ENCODE results near the gene PRRC2B.
"Not testable (repeated sequence)": the region's sequence is repeated elsewhere in the genome, so short reads cannot be mapped to it uniquely, and the experiment has no call there.

Gene PRRC2B

GRCh38 chr9:131472085-131472484 lies 78.2 kb downstream of the PRRC2B start:
- DNase-seq (ENCODE audit: low read depth), result not testable (repeated sequence)

DNA sequence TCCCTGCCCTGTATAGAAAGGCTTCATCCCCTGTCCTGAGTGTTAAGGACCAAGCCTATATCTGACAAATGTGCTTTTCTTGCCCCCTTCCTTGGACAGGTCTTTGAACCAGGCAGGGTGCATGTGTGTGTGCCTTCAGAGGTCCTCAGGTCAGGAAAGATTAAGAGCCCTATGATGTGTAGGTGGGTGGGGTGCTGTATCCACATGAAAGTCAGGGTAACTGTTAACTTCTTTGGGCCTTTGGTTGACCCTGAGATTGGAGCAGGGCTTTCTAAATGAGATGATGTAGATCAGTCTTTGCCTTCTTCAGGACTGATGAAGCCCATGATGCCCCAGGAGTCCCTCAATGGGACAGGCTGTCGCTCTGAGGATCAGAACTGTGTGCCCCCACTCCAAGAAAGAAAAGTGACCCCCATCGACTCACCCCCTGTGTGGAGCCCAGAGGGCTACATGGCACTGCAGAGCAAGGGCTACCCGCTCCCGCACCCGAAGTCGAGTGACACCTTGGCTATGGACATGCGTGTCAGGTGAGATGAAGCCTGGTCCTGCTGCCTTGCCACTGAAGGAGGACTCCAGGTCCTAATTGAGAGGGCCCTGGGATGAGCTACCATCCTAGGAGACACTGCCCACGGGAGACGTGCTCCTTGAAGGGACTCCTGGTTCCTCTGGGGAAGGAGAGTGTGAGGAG lies 79.5 kb downstream of the PRRC2B start:
- no peak for DNase-seq (ENCODE audit: low read depth)

DNA sequence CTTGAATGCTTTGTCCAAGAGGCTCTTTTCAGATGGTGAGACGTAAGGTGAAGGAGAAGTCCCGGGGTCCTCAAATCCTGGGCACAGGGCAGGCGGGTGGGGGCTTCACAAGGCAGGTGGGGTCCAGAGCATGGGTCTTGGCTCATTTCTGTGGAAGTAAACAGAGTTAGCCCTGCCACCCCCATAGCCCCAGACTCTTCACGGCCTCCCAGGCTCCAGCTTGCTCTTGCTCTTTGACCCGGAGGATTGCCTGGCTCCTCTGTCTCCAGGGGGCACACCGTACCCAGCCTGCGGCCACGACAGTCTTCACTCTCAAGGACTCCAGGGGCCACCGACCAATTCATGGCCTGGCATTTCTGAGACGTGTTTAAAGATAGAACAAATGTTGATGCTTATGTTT lies 80.0 kb downstream of the PRRC2B start:
- DNase-seq (ENCODE audit: low read depth), result no peak

DNA sequence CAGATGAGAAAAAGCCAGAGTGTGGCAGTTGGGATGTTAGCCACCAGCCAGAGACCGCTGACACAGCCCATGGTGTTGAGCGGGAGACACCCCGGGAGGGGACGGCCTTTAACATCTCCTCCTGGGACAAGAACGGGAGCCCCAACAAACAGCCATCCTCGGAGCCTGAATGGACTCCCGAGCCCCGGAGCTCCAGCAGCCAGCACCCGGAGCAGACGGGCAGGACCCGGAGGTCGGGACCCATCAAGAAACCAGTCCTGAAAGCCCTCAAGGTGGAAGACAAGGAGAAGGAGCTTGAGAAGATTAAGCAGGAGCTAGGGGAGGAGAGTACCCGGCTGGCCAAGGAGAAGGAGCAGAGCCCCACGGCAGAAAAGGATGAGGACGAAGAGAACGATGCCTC lies 80.8 kb downstream of the PRRC2B start:
- DNase-seq (ENCODE audit: low read depth), result no peak

DNA sequence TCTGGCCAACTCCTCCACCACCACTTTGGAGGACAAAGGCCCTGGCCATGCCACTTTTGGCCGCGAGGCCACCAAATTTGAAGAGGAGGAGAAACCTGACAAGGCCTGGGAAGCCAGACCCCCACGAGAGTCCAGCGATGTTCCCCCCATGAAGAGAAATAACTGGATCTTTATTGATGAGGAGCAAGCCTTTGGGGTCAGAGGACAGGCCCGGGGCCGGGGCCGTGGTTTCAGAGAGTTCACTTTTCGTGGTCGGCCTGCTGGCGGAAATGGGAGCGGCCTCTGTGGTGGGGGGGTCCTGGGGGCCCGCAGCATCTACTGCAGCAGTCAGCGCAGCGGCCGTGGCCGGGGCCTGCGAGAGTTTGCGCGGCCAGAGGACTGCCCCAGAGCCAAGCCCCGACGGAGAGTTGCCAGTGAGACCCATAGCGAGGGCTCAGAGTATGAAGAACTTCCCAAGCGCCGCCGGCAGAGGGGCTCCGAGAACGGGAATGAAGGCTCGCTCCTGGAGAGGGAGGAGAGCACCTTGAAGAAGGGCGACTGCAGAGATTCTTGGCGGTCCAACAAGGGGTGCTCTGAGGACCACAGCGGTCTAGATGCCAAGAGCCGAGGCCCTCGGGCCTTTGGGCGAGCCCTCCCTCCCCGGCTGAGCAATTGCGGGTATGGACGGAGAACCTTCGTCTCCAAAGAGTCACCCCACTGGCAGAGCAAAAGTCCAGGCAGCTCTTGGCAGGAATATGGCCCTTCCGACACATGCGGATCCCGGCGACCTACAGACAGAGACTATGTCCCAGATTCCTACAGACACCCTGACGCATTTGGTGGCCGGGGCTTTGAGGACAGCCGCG lies 81.4 kb downstream of the PRRC2B start:
- no peak for DNase-seq (ENCODE audit: low read depth)

- no peak for DNase-seq (ENCODE audit: low read depth)
These were observed 82.3 kb downstream of the PRRC2B start for GRCh38 chr9:131475956-131476776.

GRCh38 chr9:131476777-131477345 lies 83.0 kb downstream of the PRRC2B start:
- no peak for DNase-seq (ENCODE audit: low read depth)

DNA sequence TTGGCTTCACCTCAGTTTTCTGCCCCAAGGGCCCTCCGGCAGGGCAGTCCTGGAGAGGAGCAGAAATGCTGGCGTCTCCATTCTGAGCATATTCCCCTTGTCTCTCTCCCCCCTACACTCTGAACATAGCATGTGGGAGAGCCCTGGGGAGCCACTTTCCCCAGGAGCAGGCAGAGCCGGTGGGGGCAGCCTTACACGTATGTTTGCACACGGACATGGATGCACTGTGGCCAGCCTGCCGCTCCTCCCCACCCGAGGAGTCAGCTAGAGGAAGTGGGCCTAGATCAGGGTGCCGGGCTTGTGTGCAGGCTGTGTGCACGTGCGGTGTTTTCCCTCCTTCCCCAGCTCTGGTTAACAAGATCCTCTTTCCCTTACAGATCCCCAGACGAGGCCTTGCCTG lies 83.5 kb downstream of the PRRC2B start:
- DNase-seq (ENCODE audit: low read depth), result no peak

- DNase-seq (ENCODE audit: low read depth), result no peak
These were observed 84.0 kb downstream of the PRRC2B start for GRCh38 chr9:131477816-131478419.

GRCh38 chr9:131478421-131478868 lies 84.6 kb downstream of the PRRC2B start:
- DNase-seq (ENCODE audit: low read depth), result peak; percentile 27

GRCh38 chr9:131478911-131479310 lies 85.0 kb downstream of the PRRC2B start:
- no peak for DNase-seq (ENCODE audit: low read depth)

DNA sequence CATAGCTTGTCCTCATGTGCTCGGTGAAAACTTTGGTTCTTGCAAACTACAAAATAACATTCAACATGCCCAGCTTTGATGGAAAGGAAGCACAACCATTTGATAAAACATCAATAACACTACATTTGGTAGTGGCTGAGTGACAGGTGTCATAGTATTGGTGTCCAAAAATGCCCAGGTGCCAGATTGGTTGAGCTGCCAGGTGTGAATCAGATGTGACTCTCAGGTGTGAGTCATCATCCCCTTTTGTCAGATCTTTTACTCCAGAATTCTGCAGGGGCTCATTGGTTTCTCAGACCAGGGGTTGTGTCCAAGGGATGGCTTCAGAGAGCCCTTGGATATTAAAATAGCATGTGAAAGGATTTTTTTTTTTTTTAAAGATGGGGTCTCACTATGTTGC lies 86.4 kb downstream of the PRRC2B start:
- DNase-seq (ENCODE audit: low read depth), result no peak

DNA sequence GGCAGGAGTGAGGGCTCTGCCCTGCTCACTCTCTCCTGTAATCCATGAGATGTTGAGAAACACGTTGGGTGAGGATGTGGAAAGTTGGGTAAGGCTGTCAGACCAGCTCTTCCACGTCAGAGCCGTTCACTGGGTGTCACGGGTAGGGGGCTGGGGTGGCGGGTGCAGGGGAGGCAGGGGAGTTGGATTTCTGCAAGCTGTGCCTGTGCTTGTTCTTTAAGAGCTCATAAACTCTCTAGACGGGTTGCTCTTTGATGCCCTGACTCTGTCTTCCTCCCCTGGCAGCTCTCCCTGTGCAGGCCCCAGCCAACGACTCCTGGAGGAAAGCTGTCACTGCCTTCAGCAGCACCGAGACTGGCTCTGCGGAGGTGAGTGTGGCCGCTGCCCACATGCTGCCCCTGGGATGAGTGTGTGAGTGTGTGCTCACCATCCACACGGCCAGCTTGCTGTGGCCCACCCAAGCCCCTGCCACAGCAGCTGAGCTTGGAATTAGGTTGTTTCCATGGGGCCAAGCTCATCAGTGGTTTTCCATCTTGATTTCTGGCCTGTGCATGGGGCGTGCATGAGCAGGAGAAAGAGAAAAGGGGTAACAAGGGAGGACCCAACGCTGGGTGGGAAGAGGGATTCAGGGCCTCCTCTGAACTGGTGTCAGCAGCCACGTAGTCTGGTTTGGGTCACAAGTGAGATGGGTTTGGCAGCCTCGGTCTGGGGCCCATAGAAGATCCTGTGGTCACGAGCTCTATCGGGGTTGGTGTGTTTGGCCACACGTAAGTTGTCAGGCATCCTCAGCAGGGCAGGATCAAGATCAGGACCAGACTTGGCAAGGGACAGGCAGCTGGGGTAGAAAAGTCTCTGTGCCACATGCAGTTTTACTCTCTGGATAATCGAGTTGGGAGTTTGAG lies 87.8 kb downstream of the PRRC2B start:
- no peak for DNase-seq (ENCODE audit: low read depth)

- no peak for DNase-seq (ENCODE audit: low read depth)
These were observed 88.6 kb downstream of the PRRC2B start for GRCh38 chr9:131482343-131483006.

DNA sequence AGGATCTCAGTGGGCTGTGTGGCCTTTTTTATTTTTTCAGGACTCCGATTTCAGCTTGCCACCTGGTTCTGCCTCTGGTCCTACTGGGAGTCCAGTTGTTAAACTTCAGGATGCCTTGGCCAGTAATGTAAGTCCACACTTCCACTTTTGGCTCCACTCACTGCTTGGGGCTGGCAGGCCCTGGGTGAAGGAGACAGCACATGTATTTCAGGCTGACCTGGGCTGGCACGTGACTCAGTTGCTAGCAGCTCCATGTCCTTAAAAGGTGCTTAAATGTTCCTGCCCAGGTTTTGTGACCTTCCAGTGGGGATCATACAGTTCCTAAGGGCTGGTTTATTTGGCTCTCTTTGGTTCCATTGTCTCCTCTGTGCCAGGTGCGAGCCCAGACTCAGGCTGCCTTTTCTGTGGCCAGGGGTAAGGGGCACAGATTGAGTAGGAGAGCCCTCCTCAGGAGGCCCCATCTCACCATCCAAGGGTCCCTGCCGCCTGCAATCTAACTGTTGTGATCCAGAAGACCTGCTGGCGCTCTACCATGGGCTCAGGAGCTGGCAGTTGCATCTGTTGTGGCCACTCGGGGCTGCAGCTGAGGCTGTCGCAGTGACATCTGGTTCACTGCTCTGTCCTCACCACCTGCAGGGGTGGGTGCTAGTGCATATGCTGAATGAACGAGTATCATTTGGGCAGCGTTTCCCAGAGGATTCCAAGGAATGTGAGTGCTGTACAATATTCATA lies 89.6 kb downstream of the PRRC2B start:
- DNase-seq (ENCODE audit: low read depth), result no peak

GRCh38 chr9:131484051-131484445 lies 90.2 kb downstream of the PRRC2B start:
- no peak for DNase-seq (ENCODE audit: low read depth)

DNA sequence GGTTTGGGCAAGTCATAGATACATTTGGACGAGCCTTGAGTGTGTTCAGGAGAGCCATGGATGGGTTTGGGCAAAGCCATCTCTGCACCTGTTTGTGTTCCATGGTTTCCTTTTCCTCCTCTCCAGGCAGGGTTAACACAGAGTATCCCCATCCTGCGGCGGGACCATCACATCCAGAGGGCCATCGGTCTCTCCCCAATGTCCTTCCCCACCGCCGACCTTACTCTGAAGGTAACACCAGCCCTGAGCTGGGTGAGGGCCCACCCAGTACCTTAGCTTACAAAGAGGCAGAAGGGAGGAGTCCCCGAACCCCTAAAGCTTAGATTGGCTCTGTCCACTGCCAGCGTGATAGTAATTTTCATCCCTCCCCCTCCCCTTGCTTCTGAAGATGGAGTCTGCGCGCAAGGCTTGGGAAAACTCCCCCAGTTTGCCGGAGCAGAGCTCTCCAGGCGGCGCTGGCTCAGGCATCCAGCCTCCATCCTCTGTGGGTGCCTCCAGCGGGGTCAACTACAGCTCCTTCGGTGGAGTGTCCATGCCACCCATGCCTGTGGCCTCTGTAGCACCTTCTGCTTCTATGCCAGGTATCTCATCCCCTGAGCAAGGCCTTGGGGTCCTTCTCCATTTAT lies 90.8 kb downstream of the PRRC2B start:
- no peak for DNase-seq (ENCODE audit: low read depth)

DNA sequence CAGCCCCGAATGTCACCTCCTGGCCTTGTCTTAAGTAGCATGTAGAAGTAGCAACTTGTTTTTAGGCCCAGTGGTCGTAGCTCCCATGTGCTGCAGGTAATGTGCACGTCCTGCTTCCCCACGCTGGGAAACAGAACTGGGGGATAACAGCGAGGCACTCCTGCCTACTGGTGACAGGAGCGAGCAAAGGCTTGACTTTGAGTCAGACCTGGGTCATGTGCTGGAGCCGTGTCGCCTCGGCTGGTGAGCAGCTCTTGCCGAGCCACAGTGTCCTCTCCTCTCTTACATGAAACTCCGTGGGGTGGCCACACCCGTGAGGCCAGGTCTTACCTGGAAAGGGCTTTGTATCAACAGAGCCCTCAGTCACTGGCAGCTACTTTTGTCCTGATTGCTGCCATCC lies 91.3 kb downstream of the PRRC2B start:
- no peak for DNase-seq (ENCODE audit: low read depth)
